ENCODE results near the gene ACSL6. TPM values are rescaled to one million over a fixed set of nuclear protein-coding genes. Genes with fewer than 3 reads are reported as not detected.

The ACSL6 gene
- total RNA-seq, 3 donors from 2014 or later: 0.32 to 1.8 (median 0.33) TPM

DNA sequence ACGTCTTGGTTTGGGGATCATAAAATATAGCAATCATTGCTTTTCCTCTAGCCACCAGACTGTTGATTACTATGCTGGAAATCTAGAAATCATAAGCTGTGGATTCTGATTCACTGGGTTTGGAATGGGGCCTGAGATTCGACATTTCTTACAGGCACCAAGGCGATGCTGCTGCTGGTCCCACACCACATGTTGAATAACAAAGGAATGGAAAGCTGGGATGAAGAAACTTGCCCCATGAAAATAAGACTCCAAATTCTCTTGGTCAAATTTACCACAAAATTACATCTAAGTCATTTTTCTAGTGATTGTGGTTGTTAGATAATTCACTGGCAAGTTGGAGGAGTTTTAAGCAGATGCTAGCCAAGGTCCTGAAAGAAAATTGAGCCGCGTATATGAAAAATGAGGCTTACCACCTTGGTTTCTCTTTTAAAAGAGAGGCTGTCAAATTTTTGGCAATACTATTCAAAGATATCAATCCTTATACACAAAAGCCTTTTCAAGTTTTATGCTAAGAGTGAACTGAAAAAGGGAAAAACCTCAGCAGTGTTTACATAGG lies 43.0 kb downstream of the ACSL6 start:
- H3K9me3 ChIP-seq: no peaks in the 10 kb centered on the region
- no peak for DNase-seq (ENCODE audit: low spot score in 2 of 2)
- no peaks in the 10 kb centered on the region for H3K36me3 ChIP-seq
- H3K4me1 ChIP-seq: no peaks in the 10 kb centered on the region
- H3K4me3 ChIP-seq: no peak overlapping the region
- TF ChIP-seq, protein P1, sequence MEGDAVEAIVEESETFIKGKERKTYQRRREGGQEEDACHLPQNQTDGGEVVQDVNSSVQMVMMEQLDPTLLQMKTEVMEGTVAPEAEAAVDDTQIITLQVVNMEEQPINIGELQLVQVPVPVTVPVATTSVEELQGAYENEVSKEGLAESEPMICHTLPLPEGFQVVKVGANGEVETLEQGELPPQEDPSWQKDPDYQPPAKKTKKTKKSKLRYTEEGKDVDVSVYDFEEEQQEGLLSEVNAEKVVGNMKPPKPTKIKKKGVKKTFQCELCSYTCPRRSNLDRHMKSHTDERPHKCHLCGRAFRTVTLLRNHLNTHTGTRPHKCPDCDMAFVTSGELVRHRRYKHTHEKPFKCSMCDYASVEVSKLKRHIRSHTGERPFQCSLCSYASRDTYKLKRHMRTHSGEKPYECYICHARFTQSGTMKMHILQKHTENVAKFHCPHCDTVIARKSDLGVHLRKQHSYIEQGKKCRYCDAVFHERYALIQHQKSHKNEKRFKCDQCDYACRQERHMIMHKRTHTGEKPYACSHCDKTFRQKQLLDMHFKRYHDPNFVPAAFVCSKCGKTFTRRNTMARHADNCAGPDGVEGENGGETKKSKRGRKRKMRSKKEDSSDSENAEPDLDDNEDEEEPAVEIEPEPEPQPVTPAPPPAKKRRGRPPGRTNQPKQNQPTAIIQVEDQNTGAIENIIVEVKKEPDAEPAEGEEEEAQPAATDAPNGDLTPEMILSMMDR (IDR thresholded peaks at IDR 0.05): no peak
- TF ChIP-seq POLR2AphosphoS5 (IDR thresholded peaks at IDR 0.05): no peak
- no peak for TF ChIP-seq POLR2A (IDR thresholded peaks at IDR 0.05)
- intact Hi-C loops (cut with DNase I; ENCODE audit: low total_unique reads): no loop called here
- no peaks in the 10 kb centered on the region for H3K27me3 ChIP-seq
- no peak overlapping the region for H3K27ac ChIP-seq

DNA sequence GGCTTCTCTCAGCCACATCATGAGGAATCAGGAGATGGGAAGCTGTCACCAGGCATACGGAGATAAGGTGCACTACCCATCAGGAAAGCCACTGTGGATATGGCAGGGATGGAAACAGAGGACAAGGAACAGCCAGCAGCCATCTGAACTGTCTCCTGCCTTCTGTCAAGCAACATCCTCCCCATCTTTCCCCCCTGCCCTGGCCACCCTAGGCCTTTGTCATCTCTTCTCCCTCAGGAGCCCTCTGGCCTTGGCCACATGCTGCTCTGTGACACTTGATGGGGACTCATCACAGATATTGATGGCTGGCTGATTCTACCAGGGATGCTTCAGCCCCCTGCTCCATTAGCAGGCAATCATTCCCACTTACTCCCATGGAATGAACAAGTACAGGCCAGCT lies 44.9 kb downstream of the ACSL6 start:
- intact Hi-C loops (cut with DNase I; ENCODE audit: low total_unique reads): no loop called here
- no peaks in the 10 kb centered on the region for H3K9me3 ChIP-seq
- H3K27me3 ChIP-seq: no peaks in the 10 kb centered on the region
- DNase-seq (ENCODE audit: low spot score in 2 of 2): no peak
- no peaks in the 10 kb centered on the region for H3K4me1 ChIP-seq
- H3K4me3 ChIP-seq: no peak overlapping the region
- TF ChIP-seq, protein P1 (IDR thresholded peaks at IDR 0.05): no peak
- no peak for TF ChIP-seq POLR2A (IDR thresholded peaks at IDR 0.05)
- TF ChIP-seq POLR2AphosphoS5 (IDR thresholded peaks at IDR 0.05): no peak
- no peak overlapping the region for H3K27ac ChIP-seq
- no peaks in the 10 kb centered on the region for H3K36me3 ChIP-seq

DNA sequence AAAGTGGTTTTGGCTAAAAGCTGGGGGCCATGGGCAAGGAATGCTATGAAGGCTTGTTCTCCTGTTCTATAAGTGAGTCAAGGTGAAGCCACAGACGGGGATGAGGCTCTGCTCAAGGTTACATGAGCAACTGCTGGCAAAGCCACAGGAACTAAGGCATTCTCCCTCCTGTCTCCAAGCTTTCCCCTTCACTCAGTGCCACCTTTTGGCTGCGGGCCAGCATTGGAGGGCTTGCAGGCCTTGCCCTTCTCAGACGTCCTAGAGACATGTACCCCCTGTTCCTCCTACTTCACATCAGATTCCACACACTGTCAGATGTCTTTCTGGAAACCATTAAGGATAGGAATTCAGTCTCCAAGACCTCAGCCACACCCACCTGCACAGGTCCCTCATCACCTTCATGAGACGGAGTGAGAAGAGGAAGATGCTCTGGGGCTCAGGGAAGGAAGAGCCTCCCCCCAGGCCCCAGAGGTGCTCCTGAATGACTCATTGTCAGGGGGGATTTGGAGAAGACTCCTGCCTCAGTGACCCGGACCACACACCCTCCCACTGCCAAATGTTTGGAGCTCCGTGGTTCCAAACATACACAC lies 45.5 kb downstream of the ACSL6 start:
- no peak for DNase-seq (ENCODE audit: low spot score in 2 of 2)
- intact Hi-C loops (cut with DNase I; ENCODE audit: low total_unique reads): no loop called here
- no peak for TF ChIP-seq POLR2A (IDR thresholded peaks at IDR 0.05)
- TF ChIP-seq, protein P1 (IDR thresholded peaks at IDR 0.05): no peak
- no peak for TF ChIP-seq POLR2AphosphoS5 (IDR thresholded peaks at IDR 0.05)

DNA sequence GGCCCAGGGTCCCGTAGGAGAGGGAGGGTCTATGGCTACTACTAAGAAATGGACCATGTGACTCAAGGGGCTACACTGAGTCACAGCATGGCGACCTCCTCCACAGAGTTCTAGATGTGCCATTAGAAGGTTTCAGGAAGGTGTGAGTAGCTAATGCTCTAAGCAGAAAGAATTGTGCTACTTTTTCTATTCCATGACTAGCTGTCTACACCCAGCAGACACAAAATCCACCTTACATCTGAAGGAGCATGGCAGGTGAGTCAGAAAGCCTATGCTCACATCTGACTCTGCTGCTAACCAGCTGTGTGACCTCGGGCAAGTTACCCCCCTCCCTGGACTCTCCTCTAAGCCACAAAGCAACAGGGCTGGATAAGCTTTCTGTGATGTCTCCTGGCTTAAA lies 51.6 kb downstream of the ACSL6 start:
- no peak overlapping the region for H3K27ac ChIP-seq
- no peak overlapping the region for H3K4me3 ChIP-seq
- DNase-seq (ENCODE audit: low spot score in 2 of 2): no peak
- no peaks in the 10 kb centered on the region for H3K4me1 ChIP-seq
- intact Hi-C loops (cut with DNase I; ENCODE audit: low total_unique reads): no loop called here
- TF ChIP-seq, protein P1 (IDR thresholded peaks at IDR 0.05): no peak
- TF ChIP-seq POLR2A (IDR thresholded peaks at IDR 0.05) (no peak), POLR2AphosphoS5 (IDR thresholded peaks at IDR 0.05) (no peak)
- no peaks in the 10 kb centered on the region for H3K27me3 ChIP-seq
- H3K36me3 ChIP-seq: no peaks in the 10 kb centered on the region
- H3K9me3 ChIP-seq: no peaks in the 10 kb centered on the region

More for the DNA sequence above, 45.5 kb downstream of the ACSL6 start:
- H3K36me3 ChIP-seq: no peaks in the 10 kb centered on the region
- H3K4me1 ChIP-seq: no peaks in the 10 kb centered on the region
- H3K4me3 ChIP-seq: no peak overlapping the region
- no peaks in the 10 kb centered on the region for H3K9me3 ChIP-seq
- H3K27me3 ChIP-seq: no peaks in the 10 kb centered on the region
- no peak overlapping the region for H3K27ac ChIP-seq

DNA sequence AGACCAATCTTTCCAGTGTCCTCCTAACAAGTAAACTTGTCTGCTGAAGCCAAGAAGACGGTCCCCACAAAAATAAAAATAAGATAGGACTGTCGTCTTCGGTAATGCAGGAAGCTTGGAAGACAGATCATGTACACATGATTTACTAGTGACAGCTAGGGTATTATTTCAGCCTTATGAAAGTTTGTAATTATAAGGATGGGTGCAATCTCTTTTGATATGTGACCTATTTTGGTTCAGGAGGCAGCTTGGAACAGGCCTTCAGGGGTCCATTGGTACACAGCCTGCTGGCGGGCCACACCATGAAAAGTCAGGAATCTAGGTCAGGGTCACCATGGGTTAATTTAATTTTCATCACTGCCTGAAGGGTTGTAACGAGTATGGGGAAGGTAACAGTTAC lies 52.3 kb downstream of the ACSL6 start:
- no peak for DNase-seq (ENCODE audit: low spot score in 2 of 2)
- no peaks in the 10 kb centered on the region for H3K36me3 ChIP-seq
- no peak overlapping the region for H3K4me3 ChIP-seq
- no peak overlapping the region for H3K27ac ChIP-seq
- no peaks in the 10 kb centered on the region for H3K4me1 ChIP-seq
- no peaks in the 10 kb centered on the region for H3K9me3 ChIP-seq
- TF ChIP-seq POLR2A (IDR thresholded peaks at IDR 0.05) (no peak), POLR2AphosphoS5 (IDR thresholded peaks at IDR 0.05) (no peak)
- TF ChIP-seq, protein P1 (IDR thresholded peaks at IDR 0.05): no peak
- intact Hi-C loops (cut with DNase I; ENCODE audit: low total_unique reads): no loop called here
- H3K27me3 ChIP-seq: no peaks in the 10 kb centered on the region
